HCT116 (cell line): ENCODE results near the gene PSMB7. TPM values are rescaled to one million over a fixed set of nuclear protein-coding genes. Genes with fewer than 3 reads are reported as not detected.

Source experiments
- ATAC-seq: fragments of 200-7000 bp; cut with Tn5 transposase; 2 replicates; pipeline ENCODE4 v1.9.1; 2020; ENCODE audit warnings: mild to moderate bottlenecking, moderate library complexity
- BruUV-seq: library from RNA; stranded (reverse); fragments of 400-500 nt; replicated peaks from 2 replicates; lab custom pipeline; 2021; lab: Mats Ljungman, UMichigan
- CTCF ChIA-PET: fragments of 300-600 bp; sonication (Branson Sonifier 250); formaldehyde crosslinking; loops from one replicate; lab custom pipeline; 2021; ENCODE audit warnings: antibody characterized with exemption; lab: Charles Lee
- POLR2A ChIA-PET: fragments of 300-600, 350-600 bp; sonication (Branson Sonifier 250); formaldehyde crosslinking; loops from one replicate; lab custom pipeline; 2021; ENCODE audit warnings: antibody characterized with exemption; lab: Charles Lee
- RAD21 ChIA-PET, 2 experiments: fragments of 300-600 bp; sonication (Branson Sonifier 250); formaldehyde crosslinking; loops; one replicate each; lab custom pipeline; 2023; ENCODE audit warnings: low total read pairs in 2 of 2; ENCODE audit not compliant: uncharacterized antibody in 2 of 2, unreplicated experiment in 2 of 2, low non-redundant PET in 1 of 2; lab: Charles Lee
- DNase-seq: peaks from one replicate; pipeline ENCODE4 v3.0.0-alpha.2; 2010; ENCODE audit warnings: low read depth, low spot score
- H2AFZ ChIP-seq: fragments of 200-600 bp; shearing (Covaris generic), sonication (generic); 2 replicates; pipeline ENCODE4 v1.6.1; 2017; ENCODE audit warnings: low read depth, mixed run types, mixed read lengths, antibody characterized with exemption, low read length; ENCODE audit not compliant: poor library complexity, severe bottlenecking
- H3K27ac ChIP-seq: 2 replicates; pipeline ENCODE4 v1.5.1; 2012; ENCODE audit warnings: low read depth, low read length
- H3K27me3 ChIP-seq: fragments of 200-600 bp; sonication (generic); 2 replicates; pipeline ENCODE4 v1.6.1; 2016; ENCODE audit warnings: mixed run types, low read length, mixed read lengths; ENCODE audit not compliant: insufficient read depth
- H3K36me3 ChIP-seq, 2 experiments: fragments of 200-500 bp in 1 of 2; fragments of 200-600 bp in 1 of 2; sonication (Bioruptor generic) in 1 of 2; sonication (generic) in 1 of 2; 2 replicates each; pipeline versions ENCODE4 v1.5.1 to v1.6.1; 2014 to 2016; ENCODE audit warnings: low read length in 2 of 2, inconsistent platforms in 1 of 2, mixed read lengths in 1 of 2, mixed run types in 1 of 2; ENCODE audit not compliant: insufficient read depth in 2 of 2, control insufficient read depth in 1 of 2
- H3K4me1 ChIP-seq, 2 experiments: fragments of 200-600 bp in 1 of 2; sonication (generic) in 1 of 2; 2 replicates each; pipeline versions ENCODE4 v1.5.1 to v1.6.1; 2012 to 2017; ENCODE audit warnings: low read length in 2 of 2, inconsistent platforms in 1 of 2, mild to moderate bottlenecking in 1 of 2, mixed read lengths in 1 of 2, mixed run types in 1 of 2, moderate library complexity in 1 of 2; ENCODE audit not compliant: insufficient read depth in 2 of 2, control insufficient read depth in 1 of 2
- H3K4me2 ChIP-seq: fragments of 200-600 bp; sonication (generic); 2 replicates; pipeline ENCODE4 v1.6.1; 2017; ENCODE audit warnings: mixed run types, low read length, mixed read lengths
- H3K4me3 ChIP-seq, 2 experiments: fragments of 200-600 bp in 1 of 2; sonication (generic) in 1 of 2; replicated peaks in 1 of 2; 2 replicates each; pipeline ENCODE4 v1.5.1; 2011 to 2016; ENCODE audit warnings: low read length in 2 of 2, control low read depth in 1 of 2, low read depth in 1 of 2, mild to moderate bottlenecking in 1 of 2, mixed read lengths in 1 of 2, mixed run types in 1 of 2
- H3K79me2 ChIP-seq: fragments of 200-600 bp; sonication (generic); 2 replicates; pipeline ENCODE4 v1.6.1; 2017; ENCODE audit warnings: mild to moderate bottlenecking, mixed run types, low read length, moderate library complexity, mixed read lengths; ENCODE audit not compliant: insufficient read depth
- H3K9ac ChIP-seq: fragments of 200-600 bp; sonication (generic); 2 replicates; pipeline ENCODE4 v1.6.1; 2016; ENCODE audit warnings: low read length, mixed read lengths
- H3K9me2 ChIP-seq: fragments of 200-600 bp; sonication (generic), shearing (Covaris generic); 2 replicates; pipeline ENCODE4 v1.6.1; 2017; ENCODE audit warnings: mixed run types, mild to moderate bottlenecking, moderate library complexity; ENCODE audit not compliant: insufficient read depth
- H3K9me3 ChIP-seq, 2 experiments: fragments of 200-500 bp in 1 of 2; fragments of 200-600 bp in 1 of 2; sonication (Bioruptor generic) in 1 of 2; sonication (generic) in 1 of 2; 2 replicates each; pipeline ENCODE4 v1.6.1; 2014 to 2017; ENCODE audit warnings: low read length in 2 of 2, mixed read lengths in 2 of 2, inconsistent platforms in 1 of 2, low read depth in 1 of 2, mild to moderate bottlenecking in 1 of 2, mixed run types in 1 of 2, moderate library complexity in 1 of 2; ENCODE audit not compliant: control insufficient read depth in 1 of 2, insufficient read depth in 1 of 2
- H4K20me1 ChIP-seq: fragments of 200-600 bp; sonication (generic), shearing (Covaris generic); 2 replicates; pipeline ENCODE4 v1.6.1; 2017; ENCODE audit warnings: mixed run types, mild to moderate bottlenecking, moderate library complexity; ENCODE audit not compliant: insufficient read depth
- ATF3 ChIP-seq: IDR thresholded peaks from 2 replicates; pipeline ENCODE4 v1.6.1; 2012
- EGR1 ChIP-seq: IDR thresholded peaks from 2 replicates; pipeline ENCODE4 v1.6.1; 2012; ENCODE audit warnings: low read depth
- ELF1 ChIP-seq: IDR thresholded peaks from 2 replicates; pipeline ENCODE4 v1.6.1; 2012; ENCODE audit warnings: low read depth, borderline replicate concordance
- FOSL1 ChIP-seq: IDR thresholded peaks from 2 replicates; pipeline ENCODE4 v1.6.1; 2012; ENCODE audit warnings: low read depth
- JUND ChIP-seq: IDR thresholded peaks from 2 replicates; pipeline ENCODE4 v1.6.1; 2012
- POLR2A ChIP-seq: IDR thresholded peaks from 2 replicates; pipeline ENCODE4 v1.7.0; 2011; ENCODE audit warnings: borderline replicate concordance; ENCODE audit not compliant: insufficient read depth, insufficient read length; ENCODE audit errors: extremely low read depth
- RAD21 ChIP-seq: IDR thresholded peaks from 2 replicates; pipeline ENCODE4 v1.6.1; 2012; ENCODE audit warnings: low read depth, mild to moderate bottlenecking
- ZBTB33 ChIP-seq: IDR thresholded peaks from 2 replicates; pipeline ENCODE4 v1.6.1; 2011; ENCODE audit warnings: mild to moderate bottlenecking, low read length, moderate library complexity; ENCODE audit not compliant: insufficient replicate concordance; ENCODE audit errors: extremely low read depth
- ZFX ChIP-seq: fragments of 450-650 bp; IDR thresholded peaks from 2 replicates; pipeline ENCODE4 v1.6.1; 2017
- intact Hi-C: fragments of 100-400 bp; cut with micrococcal nuclease; formaldehyde crosslinking; loops from 2 replicates; pipeline ENCODE4 v1.10.0; 2022
- total RNA-seq: library from RNA; stranded (reverse); gene quantifications from one replicate; pipeline ENCODE4 v1.2.1, GENCODE V29; 2021; ENCODE audit not compliant: unreplicated experiment

The PSMB7 gene
- total RNA-seq, 1 experiment from 2014 or later = 222 TPM

- TF ChIP-seq ZBTB33 (no peak), ELF1 (no peak), ATF3 (no peak), POLR2A (no peak), FOSL1 (no peak), RAD21 (no peak), EGR1 (no peak)
- TF ChIP-seq, all 23 proteins: peak for 0
Observed at GRCh38 chr9:124345063-124345462, 70.2 kb downstream of the PSMB7 start (continued).

- CTCF ChIA-PET = no interaction called here
- peaks cover 9 to 22% of the 10 kb centered on the region in 2 experiments for H3K4me1 ChIP-seq
- H2AFZ ChIP-seq = no peak overlapping the region
- RAD21 ChIA-PET = no interaction called here
- POLR2A ChIA-PET = no interaction called here
- no peak overlapping the region for H3K27ac ChIP-seq
- no peak overlapping the region for H3K4me2 ChIP-seq
- TF ChIP-seq ZFX = no peak
- no peak for TF ChIP-seq EGR1
- no peak for TF ChIP-seq JUND
- BruUV-seq = no TSS peak
- H3K9me3 ChIP-seq = no peaks in the 10 kb centered on the region
- no peaks in the 10 kb centered on the region for H3K9me2 ChIP-seq
- H3K36me3 ChIP-seq = peaks cover 12 to 17% of the 10 kb centered on the region in 2 experiments; a peak in 3 of 4 replicates
- H3K79me2 ChIP-seq = no peaks in the 10 kb centered on the region
- no peak overlapping the region for H3K4me3 ChIP-seq
- DNase-seq (no peak), ATAC-seq (no peak)
- H3K9ac ChIP-seq = no peak overlapping the region
- no peaks in the 10 kb centered on the region for H3K27me3 ChIP-seq
- H4K20me1 ChIP-seq = no peaks in the 10 kb centered on the region
- intact Hi-C loops = no loop called here
Observed at GRCh38 chr9:124344291-124345050, 70.8 kb downstream of the PSMB7 start.
